Right lobe of liver (tissue), 6 donors: ENCODE measurements around the gene CGB8. TPM values are rescaled to one million over a fixed set of nuclear protein-coding genes. Genes with fewer than 3 reads are reported as not detected.

ENCODE experiments used
- ATAC-seq, 4 donors: fragments of 200-7000 bp; cut with Tn5 transposase; one replicate each; pipeline ENCODE4 v1.9.1; 2020; ENCODE audit warnings: mild to moderate bottlenecking in 4 of 4, moderate library complexity in 4 of 4
- DNase-seq, 3 donors: peaks; one replicate each; pipeline ENCODE4 v3.0.0-alpha.2; 2020
- H3K27ac ChIP-seq, 3 donors: fragments of 200-600 bp; one replicate each; pipeline ENCODE4 v1.8.0; 2022
- H3K27me3 ChIP-seq, 2 donors: fragments of 200-600 bp; one replicate each; pipeline ENCODE4 v1.8.0; 2022
- H3K36me3 ChIP-seq, 4 donors: fragments of 200-600 bp; sonication (generic) in 1 of 4; one replicate each; pipeline versions ENCODE4 v1.5.1 to v1.8.0; 2017 to 2022; ENCODE audit warnings: control low read depth in 1 of 4
- H3K4me1 ChIP-seq, 4 donors: fragments of 200-600 bp; sonication (generic) in 1 of 4; one replicate each; pipeline versions ENCODE4 v1.5.1 to v1.8.0; 2017 to 2022; ENCODE audit warnings: control low read depth in 1 of 4
- H3K4me3 ChIP-seq, 3 donors: fragments of 200-600 bp; one replicate each; pipeline ENCODE4 v1.8.0; 2022
- H3K9me3 ChIP-seq, 4 donors: fragments of 200-600 bp; sonication (generic) in 1 of 4; one replicate each; pipeline versions ENCODE4 v1.5.1 to v1.8.0; 2017 to 2022; ENCODE audit warnings: control low read depth in 1 of 4
- POLR2A ChIP-seq: fragments of 450-650 bp; IDR thresholded peaks from one replicate; pipeline ENCODE4 v1.6.1; 2017; ENCODE audit warnings: antibody characterized with exemption, mild to moderate bottlenecking
- WGBS: methylation state at CpG from one replicate; pipeline ENCODE4 v1.1.6; 2018; ENCODE audit warnings: low coverage, low lambda C conversion rate; ENCODE audit not compliant: insufficient coverage; ENCODE audit errors: missing lambda C conversion rate; 5-methylcytosine and 5-hydroxymethylcytosine counted together
- intact Hi-C, 2 donors: fragments of 100-400 bp; cut with DNase I; formaldehyde crosslinking; loops; one replicate each; pipeline versions ENCODE4 v1.11.2 to v1.14.1; 2022
- total RNA-seq, 6 experiments: library from RNA; depleted of rRNA in 2 of 6; stranded (reverse); fragments of >200 nt in 2 of 6; fragmentation: NEBNext Ultra II Directional in 3 of 6; extraction: Animal tissue kit (Norgen Biotek cat#: 25700) in 3 of 6; gene quantifications; one replicate each; pipeline versions ENCODE4 v1.1.0 to v1.2.4, GENCODE V29; 2016 to 2023
- TF ChIP-seq, protein P1 (sequence below), 4 donors: fragments of 200-600 bp in 3 of 4; fragments of 450-650 bp in 1 of 4; IDR thresholded peaks; one replicate each; pipeline versions ENCODE4 v1.5.1 to v1.8.0; 2016 to 2022; ENCODE audit warnings: antibody characterized with exemption in 4 of 4, mild to moderate bottlenecking in 2 of 4
- donor health status: DM: no; HTN: yes; CAD: no.
- donor health status: DM: no; HTN: no; CAD: no.
- donor health status: DM: no; HTN: no; CAD: no.
- donor health status: DM: no; HTN: yes; CAD: no.
- donor health status: DM: no; HTN: yes; CAD: no.

Gene CGB8
- total RNA-seq, 6 experiments from 2014 or later = not detected

DNA sequence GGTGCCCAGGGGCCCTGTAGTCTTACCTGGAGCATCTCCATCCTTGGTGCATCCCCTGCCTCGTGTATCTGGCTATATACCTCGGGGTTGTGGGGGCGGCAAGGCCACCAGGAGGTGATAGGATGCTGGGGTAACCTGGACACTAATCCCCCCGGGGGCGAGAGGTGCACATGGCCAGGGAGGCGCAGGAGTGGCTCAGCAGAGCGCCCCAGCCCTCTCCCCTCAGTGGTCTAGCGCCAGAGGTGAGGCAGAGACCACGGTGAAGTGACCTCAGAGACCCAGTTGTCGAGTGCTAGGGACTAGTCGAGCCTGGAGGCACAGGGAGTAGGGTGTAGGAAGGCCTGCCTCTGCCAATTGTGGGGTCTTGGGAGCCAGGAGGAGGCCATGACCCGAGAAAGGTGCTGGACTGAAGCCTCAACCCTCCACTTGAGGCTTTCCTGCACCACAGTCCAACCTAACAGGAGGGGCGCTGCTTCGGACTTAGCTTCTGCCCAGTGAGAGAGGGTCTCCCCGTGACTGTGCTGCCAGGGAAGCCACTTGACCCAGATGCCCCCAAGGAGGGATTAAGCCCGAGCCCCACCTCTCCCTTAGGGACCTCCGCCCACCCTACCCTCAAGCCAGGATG, 31.8 kb downstream of the CGB8 start, which contains the start of gene LHB:
Gene LHB, minus strand, starts transcription at position 51 of the 625 bp plus-strand sequence. Its CDS starts 10 bp downstream, at position 41.
- Histone ChIP-seq H3K4me3 (peak within 1 kb of the TSS; percentile 30 to 39 (median 36)), H3K9me3 (no peaks in the 10 kb centered on the region), H3K4me1 (peaks cover 0 to 18% (median 0%) of the 10 kb centered on the region in 4 donors), H3K27ac (no peak within 1 kb of the TSS), H3K36me3 (peaks cover 0 to 4% (median under 1%) of the 10 kb centered on the region in 4 donors), H3K27me3 (no peaks in the 10 kb centered on the region)
- ATAC-seq = no peak
- 50% methylated on average over 5 of the region's 17 CpGs for WGBS
- DNase-seq = no peak
- TF ChIP-seq POLR2A = no peak
- TF ChIP-seq, protein P1, sequence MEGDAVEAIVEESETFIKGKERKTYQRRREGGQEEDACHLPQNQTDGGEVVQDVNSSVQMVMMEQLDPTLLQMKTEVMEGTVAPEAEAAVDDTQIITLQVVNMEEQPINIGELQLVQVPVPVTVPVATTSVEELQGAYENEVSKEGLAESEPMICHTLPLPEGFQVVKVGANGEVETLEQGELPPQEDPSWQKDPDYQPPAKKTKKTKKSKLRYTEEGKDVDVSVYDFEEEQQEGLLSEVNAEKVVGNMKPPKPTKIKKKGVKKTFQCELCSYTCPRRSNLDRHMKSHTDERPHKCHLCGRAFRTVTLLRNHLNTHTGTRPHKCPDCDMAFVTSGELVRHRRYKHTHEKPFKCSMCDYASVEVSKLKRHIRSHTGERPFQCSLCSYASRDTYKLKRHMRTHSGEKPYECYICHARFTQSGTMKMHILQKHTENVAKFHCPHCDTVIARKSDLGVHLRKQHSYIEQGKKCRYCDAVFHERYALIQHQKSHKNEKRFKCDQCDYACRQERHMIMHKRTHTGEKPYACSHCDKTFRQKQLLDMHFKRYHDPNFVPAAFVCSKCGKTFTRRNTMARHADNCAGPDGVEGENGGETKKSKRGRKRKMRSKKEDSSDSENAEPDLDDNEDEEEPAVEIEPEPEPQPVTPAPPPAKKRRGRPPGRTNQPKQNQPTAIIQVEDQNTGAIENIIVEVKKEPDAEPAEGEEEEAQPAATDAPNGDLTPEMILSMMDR (IDR thresholded peaks at IDR 0.05) = no peak
- intact Hi-C loops = no loop called here

DNA sequence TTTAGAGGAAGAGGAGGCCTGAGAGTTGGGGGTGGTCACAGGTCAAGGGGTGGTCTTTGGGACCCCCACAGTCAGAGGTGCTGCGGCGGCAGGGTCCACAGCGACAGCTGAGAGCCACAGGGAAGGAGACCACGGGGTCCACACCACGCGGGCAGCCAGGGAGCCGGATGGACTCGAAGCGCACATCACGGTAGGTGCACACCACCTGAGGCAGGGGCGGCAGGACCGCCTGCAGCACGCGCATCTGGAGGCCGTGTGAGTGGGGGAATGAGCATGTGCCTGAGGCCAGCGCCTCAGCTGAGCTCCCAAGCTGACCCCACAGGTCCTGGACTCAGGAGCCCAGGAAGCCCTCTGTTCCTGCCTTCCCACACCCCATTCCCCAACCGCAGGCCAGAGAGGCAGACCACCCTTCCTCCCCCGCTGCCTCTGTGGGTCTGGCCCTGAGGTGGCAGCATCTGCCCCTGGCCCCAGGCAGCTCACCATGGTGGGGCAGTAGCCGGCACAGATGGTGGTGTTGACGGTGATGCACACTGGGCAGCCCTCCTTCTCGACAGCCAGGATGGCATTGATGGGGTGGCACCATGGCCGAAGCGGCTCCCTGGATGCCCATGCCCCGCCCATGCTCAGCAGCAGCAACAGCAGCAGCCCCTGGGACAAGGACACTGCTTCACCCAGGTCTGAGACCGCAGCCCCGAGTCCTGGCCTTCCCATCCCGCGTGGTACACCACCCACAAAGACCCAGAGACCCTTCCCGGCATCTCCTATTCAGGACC, 32.7 kb downstream of the CGB8 start:
- H3K4me3 ChIP-seq = no peak overlapping the region
- H3K36me3 ChIP-seq = peaks cover 0 to 5% (median under 1%) of the 10 kb centered on the region in 4 donors
- ATAC-seq = no peak
- H3K9me3 ChIP-seq = no peaks in the 10 kb centered on the region
- TF ChIP-seq POLR2A = no peak
- TF ChIP-seq, protein P1 (IDR thresholded peaks at IDR 0.05) = no peak
- H3K27ac ChIP-seq = no peak overlapping the region
- H3K4me1 ChIP-seq = peaks cover 0 to 18% (median 0%) of the 10 kb centered on the region in 4 donors
- intact Hi-C loops = no loop called here
- 80% methylated on average over 3 of the region's 29 CpGs for WGBS
- H3K27me3 ChIP-seq = no peaks in the 10 kb centered on the region
- DNase-seq = no peak

DNA sequence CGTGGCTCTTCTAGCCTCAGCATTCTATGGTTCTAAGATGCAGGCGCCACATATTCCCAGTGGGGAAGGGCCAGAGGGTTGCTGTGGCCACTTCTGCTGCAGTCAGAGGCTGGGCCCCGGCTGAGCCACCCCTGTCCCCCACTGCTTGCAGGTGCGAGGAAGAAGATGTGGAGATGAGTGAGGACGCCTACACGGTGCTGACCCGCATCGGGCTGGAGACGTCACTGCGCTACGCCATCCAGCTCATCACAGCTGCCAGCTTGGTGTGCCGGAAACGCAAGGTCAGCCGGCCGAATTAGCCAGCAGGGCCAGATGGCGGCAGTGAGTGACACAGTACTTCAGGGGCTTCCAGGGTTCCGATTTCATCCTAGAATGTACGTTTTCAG, 34.0 kb downstream of the CGB8 start:
- Histone ChIP-seq H3K36me3 (peaks cover 0 to 11% (median 2%) of the 10 kb centered on the region in 4 donors), H3K4me3 (no peak overlapping the region), H3K4me1 (peaks cover 0 to 18% (median 0%) of the 10 kb centered on the region in 4 donors), H3K27ac (no peak overlapping the region), H3K27me3 (no peaks in the 10 kb centered on the region), H3K9me3 (no peaks in the 10 kb centered on the region)
- 75% methylated on average over 5 of the region's 18 CpGs for WGBS
- TF ChIP-seq POLR2A = no peak
- TF ChIP-seq, protein P1 (IDR thresholded peaks at IDR 0.05) = no peak
- DNase-seq (no peak), ATAC-seq (no peak)
- intact Hi-C loops = no loop called here

DNA sequence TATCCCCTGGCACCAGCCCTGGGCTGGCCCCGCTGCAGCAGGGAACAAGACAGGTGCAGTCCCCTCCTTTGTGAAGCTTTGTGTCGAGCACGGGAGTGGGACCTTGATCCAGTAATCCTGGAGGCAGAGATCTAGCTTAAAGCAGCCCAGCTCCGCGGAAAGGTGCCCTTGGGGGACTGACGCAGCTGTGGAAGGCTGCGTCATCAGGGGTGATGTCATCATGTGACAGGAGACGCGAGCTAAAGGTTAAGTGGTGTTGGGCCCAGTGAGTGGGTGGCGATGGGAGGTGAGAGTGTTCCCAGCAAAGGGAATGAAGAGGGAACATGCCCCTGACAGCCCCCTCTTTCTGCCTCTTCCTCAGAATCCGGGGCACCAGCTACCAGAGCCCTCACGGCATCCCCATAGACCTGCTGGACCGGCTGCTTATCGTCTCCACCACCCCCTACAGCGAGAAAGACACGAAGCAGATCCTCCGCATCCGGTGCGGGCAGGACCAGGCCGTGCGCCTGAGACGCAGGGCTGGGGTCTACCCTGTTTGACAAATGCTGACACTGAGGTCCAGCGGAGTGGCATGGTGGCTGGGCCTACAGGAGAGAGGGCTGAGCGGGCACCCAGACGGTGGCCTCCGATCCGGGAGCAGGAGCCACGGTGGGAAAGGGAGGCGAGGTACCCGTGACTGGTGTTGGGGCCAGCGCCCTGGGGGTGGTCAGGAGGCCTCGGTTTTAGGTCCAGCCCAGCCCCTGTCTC, 34.6 kb downstream of the CGB8 start:
- intact Hi-C loops = no loop called here
- no peaks in the 10 kb centered on the region for H3K9me3 ChIP-seq
- H3K4me3 ChIP-seq = no peak overlapping the region
- no peak for TF ChIP-seq POLR2A
- TF ChIP-seq, protein P1 (IDR thresholded peaks at IDR 0.05) = no peak
- WGBS = 93% methylated on average over 5 of the region's 32 CpGs
- H3K36me3 ChIP-seq = peaks cover 0 to 17% (median 2%) of the 10 kb centered on the region in 4 donors
- H3K27me3 ChIP-seq = no peaks in the 10 kb centered on the region
- DNase-seq (no peak), ATAC-seq (no peak)
- H3K27ac ChIP-seq = no peak overlapping the region
- peaks cover 0 to 16% (median 0%) of the 10 kb centered on the region in 4 donors for H3K4me1 ChIP-seq
